ENCODE measurements around the gene ZBTB16. TPM values are rescaled to one million over a fixed set of nuclear protein-coding genes. Genes with fewer than 3 reads are reported as not detected.

Gene ZBTB16
- total and polyA plus RNA-seq, 2 of the 13 experiments (the other 11 are each of a cell fraction or from before 2014, with no cell fraction given), result not detected

DNA sequence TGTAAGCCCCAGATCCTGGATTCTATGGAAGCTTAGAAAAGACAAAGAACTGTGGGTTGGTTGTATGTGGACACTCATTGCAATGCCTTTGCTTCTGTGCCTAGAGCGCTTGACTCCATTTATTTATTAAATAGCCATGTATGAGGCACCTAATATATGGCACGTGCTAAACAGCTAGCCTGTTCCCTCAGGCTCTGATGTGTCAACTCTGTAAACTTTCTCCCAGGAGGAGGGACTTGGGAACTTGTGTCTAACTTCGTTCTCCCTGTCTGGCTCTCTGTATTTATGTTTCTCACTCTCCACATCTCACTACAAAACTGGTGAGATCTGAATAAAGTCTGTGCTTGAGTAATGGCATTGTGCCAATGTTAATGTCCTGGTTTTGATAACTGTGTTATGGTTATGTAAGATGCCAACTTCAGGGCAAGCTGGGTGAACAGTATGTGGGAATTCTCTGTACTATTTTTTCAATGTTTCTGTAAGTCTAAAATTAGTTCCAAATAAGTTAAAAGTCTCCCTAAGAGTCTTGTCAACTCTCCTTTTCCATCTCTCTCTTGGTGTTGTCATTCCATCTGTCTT lies 34.1 kb upstream of the ZBTB16 start:
- TF ChIP-seq TCF7 (IDR thresholded peaks at IDR 0.05; ENCODE audit: low read depth), result no peak
- TF ChIP-seq, protein P1, sequence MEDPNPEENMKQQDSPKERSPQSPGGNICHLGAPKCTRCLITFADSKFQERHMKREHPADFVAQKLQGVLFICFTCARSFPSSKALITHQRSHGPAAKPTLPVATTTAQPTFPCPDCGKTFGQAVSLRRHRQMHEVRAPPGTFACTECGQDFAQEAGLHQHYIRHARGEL (CRISPR knock-in tag; IDR thresholded peaks at IDR 0.05), result no peak
- TF ChIP-seq, protein P2, sequence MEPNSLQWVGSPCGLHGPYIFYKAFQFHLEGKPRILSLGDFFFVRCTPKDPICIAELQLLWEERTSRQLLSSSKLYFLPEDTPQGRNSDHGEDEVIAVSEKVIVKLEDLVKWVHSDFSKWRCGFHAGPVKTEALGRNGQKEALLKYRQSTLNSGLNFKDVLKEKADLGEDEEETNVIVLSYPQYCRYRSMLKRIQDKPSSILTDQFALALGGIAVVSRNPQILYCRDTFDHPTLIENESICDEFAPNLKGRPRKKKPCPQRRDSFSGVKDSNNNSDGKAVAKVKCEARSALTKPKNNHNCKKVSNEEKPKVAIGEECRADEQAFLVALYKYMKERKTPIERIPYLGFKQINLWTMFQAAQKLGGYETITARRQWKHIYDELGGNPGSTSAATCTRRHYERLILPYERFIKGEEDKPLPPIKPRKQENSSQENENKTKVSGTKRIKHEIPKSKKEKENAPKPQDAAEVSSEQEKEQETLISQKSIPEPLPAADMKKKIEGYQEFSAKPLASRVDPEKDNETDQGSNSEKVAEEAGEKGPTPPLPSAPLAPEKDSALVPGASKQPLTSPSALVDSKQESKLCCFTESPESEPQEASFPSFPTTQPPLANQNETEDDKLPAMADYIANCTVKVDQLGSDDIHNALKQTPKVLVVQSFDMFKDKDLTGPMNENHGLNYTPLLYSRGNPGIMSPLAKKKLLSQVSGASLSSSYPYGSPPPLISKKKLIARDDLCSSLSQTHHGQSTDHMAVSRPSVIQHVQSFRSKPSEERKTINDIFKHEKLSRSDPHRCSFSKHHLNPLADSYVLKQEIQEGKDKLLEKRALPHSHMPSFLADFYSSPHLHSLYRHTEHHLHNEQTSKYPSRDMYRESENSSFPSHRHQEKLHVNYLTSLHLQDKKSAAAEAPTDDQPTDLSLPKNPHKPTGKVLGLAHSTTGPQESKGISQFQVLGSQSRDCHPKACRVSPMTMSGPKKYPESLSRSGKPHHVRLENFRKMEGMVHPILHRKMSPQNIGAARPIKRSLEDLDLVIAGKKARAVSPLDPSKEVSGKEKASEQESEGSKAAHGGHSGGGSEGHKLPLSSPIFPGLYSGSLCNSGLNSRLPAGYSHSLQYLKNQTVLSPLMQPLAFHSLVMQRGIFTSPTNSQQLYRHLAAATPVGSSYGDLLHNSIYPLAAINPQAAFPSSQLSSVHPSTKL (CRISPR knock-in tag; IDR thresholded peaks at IDR 0.05), result no peak
- ATAC-seq (no peak), FAIRE-seq (no peak), DNase-seq (ENCODE audit: low spot score) (no peak)
- Histone ChIP-seq H3K9ac (ENCODE audit: insufficient read depth, low read depth, low read length) (no peak overlapping the region), H3K27me3 (ENCODE audit: control insufficient read depth in 1 of 2, insufficient read depth in 2 of 2, low read length in 2 of 2) (peaks cover 3 to 9% of the 10 kb centered on the region in 2 experiments; a peak in 4 of 5 replicates), H3K27ac (ENCODE audit: extremely low read length, insufficient read depth, low read length) (no peak overlapping the region), H3K36me3 (replicated peaks in 1 of 2; ENCODE audit: control insufficient read depth in 1 of 2, insufficient read depth in 2 of 2, low read length in 2 of 2) (no peaks in the 10 kb centered on the region), H3K79me2 (ENCODE audit: insufficient read depth, low read length) (no peaks in the 10 kb centered on the region), H3K9me3 (ENCODE audit: low read length) (no peaks in the 10 kb centered on the region), H2AFZ (ENCODE audit: low read length) (no peak overlapping the region), H3K4me2 (ENCODE audit: low read depth, low read length) (no peak overlapping the region), H4K20me1 (ENCODE audit: insufficient read depth, low read length) (no peaks in the 10 kb centered on the region), H3K4me3 (replicated peaks in 1 of 3; ENCODE audit: insufficient read depth in 1 of 3, low read depth in 2 of 3, low read length in 3 of 3) (no peak overlapping the region), H3K4me1 (ENCODE audit: insufficient read depth, low read length) (no peaks in the 10 kb centered on the region)
- intact Hi-C loops (cut with micrococcal nuclease; ENCODE audit: unreplicated experiment), result no loop called here
- ChIA-PET CTCF (ENCODE audit: low intra/inter-chr PET ratio, low total read pairs) (no interaction called here), POLR2A (no interaction called here)
- in situ Hi-C loops (cut with HindIII; ENCODE audit: extremely low pct_ligation_motif_present, low pct_unique_long_range_greater_than_20kb), result no loop called here
- WGBS (ENCODE audit: low lambda C conversion rate), result 19% methylated on average over 3 of the region's 3 CpGs
- no TSS peak for BruUV-seq (replicated peaks)

DNA sequence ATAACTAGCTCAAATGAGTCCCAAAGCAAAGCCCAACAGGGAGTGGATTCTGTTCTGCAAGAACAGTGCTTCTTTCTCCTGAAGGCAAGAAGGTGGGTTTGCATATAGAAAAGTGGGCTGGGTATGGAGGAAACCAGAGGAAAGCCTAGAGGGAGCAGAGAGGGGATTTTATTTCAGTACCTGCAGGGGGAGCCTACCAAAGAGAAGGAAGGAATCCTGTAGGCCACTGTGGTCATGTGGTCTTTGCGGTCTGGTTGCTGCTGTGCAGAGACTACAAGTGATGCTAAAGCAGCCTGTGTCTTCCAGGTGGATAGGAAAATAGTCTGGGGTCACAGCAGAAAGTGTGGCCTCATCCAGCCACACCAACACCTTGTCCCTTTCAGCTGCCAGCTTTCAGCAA lies 33.2 kb upstream of the ZBTB16 start:
- in situ Hi-C loops (cut with HindIII; ENCODE audit: extremely low pct_ligation_motif_present, low pct_unique_long_range_greater_than_20kb) (no loop called here), intact Hi-C loops (cut with micrococcal nuclease; ENCODE audit: unreplicated experiment) (no loop called here)
- no peaks in the 10 kb centered on the region for H4K20me1 ChIP-seq (ENCODE audit: insufficient read depth, low read length)
- ATAC-seq (peak; percentile 86), FAIRE-seq (no peak), DNase-seq (ENCODE audit: low spot score) (peak; percentile 18)
- H3K79me2 ChIP-seq (ENCODE audit: insufficient read depth, low read length), result no peaks in the 10 kb centered on the region
- BruUV-seq (replicated peaks), result no TSS peak
- peaks cover 3 to 12% of the 10 kb centered on the region in 2 experiments for H3K27me3 ChIP-seq (ENCODE audit: control insufficient read depth in 1 of 2, insufficient read depth in 2 of 2, low read length in 2 of 2)
- TF ChIP-seq ZNF629 (CRISPR knock-in tag; conservative IDR thresholded peaks at IDR 0.05), result no peak
- no peak for TF ChIP-seq ZNF772 (CRISPR knock-in tag; IDR thresholded peaks at IDR 0.05)
- TF ChIP-seq ZNF616 (CRISPR knock-in tag; IDR thresholded peaks at IDR 0.05; ENCODE audit: low read depth), result no peak
- no peak for TF ChIP-seq ZSCAN20 (CRISPR knock-in tag; IDR thresholded peaks at IDR 0.05; ENCODE audit: borderline replicate concordance)
- peak; percentile 22; the same call in 1 of the 2 replicates for TF ChIP-seq STAG1 (CRISPR knock-in tag; IDR thresholded peaks at IDR 0.05)
- TF ChIP-seq SMC3 (IDR thresholded peaks at IDR 0.05; ENCODE audit: low read length), result peak; percentile 23; the same call in 1 of the 2 replicates
- TF ChIP-seq, protein P3, sequence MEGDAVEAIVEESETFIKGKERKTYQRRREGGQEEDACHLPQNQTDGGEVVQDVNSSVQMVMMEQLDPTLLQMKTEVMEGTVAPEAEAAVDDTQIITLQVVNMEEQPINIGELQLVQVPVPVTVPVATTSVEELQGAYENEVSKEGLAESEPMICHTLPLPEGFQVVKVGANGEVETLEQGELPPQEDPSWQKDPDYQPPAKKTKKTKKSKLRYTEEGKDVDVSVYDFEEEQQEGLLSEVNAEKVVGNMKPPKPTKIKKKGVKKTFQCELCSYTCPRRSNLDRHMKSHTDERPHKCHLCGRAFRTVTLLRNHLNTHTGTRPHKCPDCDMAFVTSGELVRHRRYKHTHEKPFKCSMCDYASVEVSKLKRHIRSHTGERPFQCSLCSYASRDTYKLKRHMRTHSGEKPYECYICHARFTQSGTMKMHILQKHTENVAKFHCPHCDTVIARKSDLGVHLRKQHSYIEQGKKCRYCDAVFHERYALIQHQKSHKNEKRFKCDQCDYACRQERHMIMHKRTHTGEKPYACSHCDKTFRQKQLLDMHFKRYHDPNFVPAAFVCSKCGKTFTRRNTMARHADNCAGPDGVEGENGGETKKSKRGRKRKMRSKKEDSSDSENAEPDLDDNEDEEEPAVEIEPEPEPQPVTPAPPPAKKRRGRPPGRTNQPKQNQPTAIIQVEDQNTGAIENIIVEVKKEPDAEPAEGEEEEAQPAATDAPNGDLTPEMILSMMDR (CRISPR knock-in tag; IDR thresholded peaks at IDR 0.05), result 0 out of 2 replicates have a peak, but pooled peaks have one; percentile 11
- TF ChIP-seq KAT8 (CRISPR knock-in tag; IDR thresholded peaks at IDR 0.05), result no peak
- no peak overlapping the region for H3K27ac ChIP-seq (ENCODE audit: extremely low read length, insufficient read depth, low read length)
- ChIA-PET POLR2A (no interaction called here), CTCF (ENCODE audit: low intra/inter-chr PET ratio, low total read pairs) (interaction anchor here (0.8 kb wide), 1 partner anchor 235 kb away, joined by 4 read pairs; no protein-coding TSS in a partner anchor)
- no peaks in the 10 kb centered on the region for H3K36me3 ChIP-seq (replicated peaks in 1 of 2; ENCODE audit: control insufficient read depth in 1 of 2, insufficient read depth in 2 of 2, low read length in 2 of 2)
- H3K4me1 ChIP-seq (ENCODE audit: insufficient read depth, low read length), result no peaks in the 10 kb centered on the region
- H3K9me3 ChIP-seq (ENCODE audit: low read length), result no peaks in the 10 kb centered on the region
- WGBS (ENCODE audit: low lambda C conversion rate), result 10% methylated on average over 1 of the region's 1 CpG
- H3K4me3 ChIP-seq (replicated peaks in 1 of 3; ENCODE audit: insufficient read depth in 1 of 3, low read depth in 2 of 3, low read length in 3 of 3), result no peak overlapping the region
- no peak overlapping the region for H2AFZ ChIP-seq (ENCODE audit: low read length)
- no peak overlapping the region for H3K9ac ChIP-seq (ENCODE audit: insufficient read depth, low read depth, low read length)
- H3K4me2 ChIP-seq (ENCODE audit: low read depth, low read length), result no peak overlapping the region

Measured in HepG2 (cell line).